H1 (cell line): Measurements from ENCODE around the gene SLC25A22. TPM values are rescaled to one million over a fixed set of nuclear protein-coding genes. Genes with fewer than 3 reads are reported as not detected.

Source experiments
- RNF2 ChIP-seq: fragments of 200-900, 300-1000 bp; sonication (generic); IDR thresholded peaks from 2 replicates; pipeline ENCODE4 v1.7.1; 2016; ENCODE audit warnings: borderline replicate concordance, low read depth, mild to moderate bottlenecking, antibody characterized with exemption, low read length; ENCODE audit not compliant: poor library complexity, severe bottlenecking; ENCODE audit errors: missing control alignments
- TCF12 ChIP-seq: IDR thresholded peaks from 2 replicates; pipeline ENCODE4 v1.6.1; 2011; ENCODE audit warnings: low read depth, mild to moderate bottlenecking, low read length
- polyA plus RNA-seq, 7 experiments: library from polyadenylated mRNA; depleted of rRNA in 3 of 7; stranded (reverse) in 5 of 7; unstranded in 2 of 7; fragments of >200 nt in 5 of 7; fragments of 200-250 nt in 2 of 7; gene quantifications; 1 replicate in 5 of 7; 2 replicates in 1 of 7; 4 replicates in 1 of 7; pipeline versions ENCODE4 v1.2.1 to v1.2.3, GENCODE V29; 2011 to 2013; ENCODE audit warnings: missing spikeins in 2 of 7, mixed read lengths in 2 of 7
- total RNA-seq: library from RNA; stranded (reverse); fragmentation: NEBNext Ultra II Directional; extraction: Animal tissue kit (Norgen Biotek cat#: 25700); gene quantifications from 2 replicates; pipeline ENCODE4 v1.2.1, GENCODE V29; 2021

The SLC25A22 gene
- total and polyA plus RNA-seq, 2 of the 8 experiments (the other 6 are each of a cell fraction or from before 2014, with no cell fraction given): 31.5 to 48.0 TPM

DNA sequence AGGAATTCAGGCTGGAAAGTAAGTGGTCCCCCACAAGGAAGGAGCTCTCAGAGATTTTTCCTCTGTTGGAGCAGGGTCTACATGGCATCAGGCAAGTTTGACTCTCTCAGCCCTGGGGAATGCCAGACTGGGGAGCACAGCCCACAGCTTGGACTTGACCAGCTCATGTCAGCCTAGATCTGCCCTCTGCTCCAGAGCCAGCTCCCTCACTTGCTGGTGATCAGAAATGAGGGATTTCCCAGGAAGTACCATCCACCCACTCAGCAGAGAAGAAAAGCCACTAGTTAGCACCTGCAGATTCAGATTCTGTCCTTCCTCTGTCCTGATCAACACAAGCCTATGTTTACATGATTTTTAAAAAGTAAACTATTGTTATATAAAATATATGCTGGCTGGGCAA is 37.8 kb downstream of the SLC25A22 start (continued):
- TF ChIP-seq RNF2 (no peak), TCF12 (no peak)
- TF ChIP-seq, all 59 proteins: peak for 0
